GM12878 (cell line): ENCODE measurements around the gene ZC3H7B. TPM values are rescaled to one million over a fixed set of nuclear protein-coding genes. Genes with fewer than 3 reads are reported as not detected.

Experiments used
- ATAC-seq: fragments of 200-7000 bp; cut with Tn5 transposase; 3 replicates; pipeline ENCODE4 v1.9.1; 2020; ENCODE audit warnings: mild to moderate bottlenecking, moderate library complexity
- BruUV-seq: library from RNA; stranded (reverse); fragments of 400-500 nt; replicated peaks from 2 replicates; lab custom pipeline; 2021; lab: Mats Ljungman, UMichigan
- CTCF ChIA-PET: fragments of 300-600 bp; sonication (Branson Sonifier 250); formaldehyde crosslinking; extraction: SDS; loops from one replicate; lab custom pipeline; 2021; ENCODE audit warnings: inconsistent platforms; lab: Yijun Ruan, JAX
- POLR2A ChIA-PET: fragments of 350-600 bp; formaldehyde crosslinking; extraction: SDS; loops from one replicate; lab custom pipeline; 2021; ENCODE audit warnings: inconsistent platforms; lab: Charles Lee
- RAD21 ChIA-PET: fragments of 300-600 bp; sonication (Branson Sonifier 250); formaldehyde crosslinking; loops from one replicate; lab custom pipeline; 2023; ENCODE audit warnings: antibody characterized with exemption; ENCODE audit not compliant: unreplicated experiment; lab: Charles Lee
- SMC1A ChIA-PET: fragments of 300-600 bp; sonication (Branson Sonifier 250); formaldehyde crosslinking; loops from one replicate; lab custom pipeline; 2023; ENCODE audit not compliant: unreplicated experiment, uncharacterized antibody; lab: Charles Lee
- DNase-seq: peaks from one replicate; pipeline ENCODE4 v3.0.0-alpha.2; 2011; ENCODE audit warnings: low read depth, low spot score
- FAIRE-seq: peaks from 3 replicates; lab custom pipeline; 2011; peaks lifted over from hg19 to GRCh38; lab: Jason Lieb, UNC
- H2AFZ ChIP-seq: 2 replicates; pipeline ENCODE4 v1.6.0; 2011; ENCODE audit warnings: low read depth, low read length, control low read depth; ENCODE audit not compliant: control insufficient read depth
- H3K27ac ChIP-seq: 2 replicates; pipeline ENCODE4 v1.5.1; 2011; ENCODE audit warnings: control low read depth; ENCODE audit not compliant: control insufficient read depth, insufficient read depth
- H3K27me3 ChIP-seq, 2 experiments: replicated peaks in 1 of 2; 2 replicates each; pipeline versions ENCODE4 v1.6.0 to v1.6.1; 2011; ENCODE audit warnings: low read length in 1 of 2; ENCODE audit not compliant: control insufficient read depth in 2 of 2, insufficient read depth in 2 of 2
- H3K36me3 ChIP-seq, 2 experiments: 2 replicates each; pipeline ENCODE4 v1.5.1; 2011; ENCODE audit warnings: low read length in 1 of 2; ENCODE audit not compliant: control insufficient read depth in 2 of 2, insufficient read depth in 2 of 2
- H3K4me1 ChIP-seq: 2 replicates; pipeline ENCODE4 v1.6.1; 2011; ENCODE audit warnings: mild to moderate bottlenecking, low read length, moderate library complexity, mixed read lengths; ENCODE audit not compliant: control insufficient read depth, insufficient read depth
- H3K4me2 ChIP-seq: 2 replicates; pipeline ENCODE4 v1.6.0; 2011; ENCODE audit warnings: control low read depth; ENCODE audit not compliant: control insufficient read depth, insufficient read depth
- H3K4me3 ChIP-seq: fragments of 200-600 bp; sonication (generic); 2 replicates; pipeline ENCODE4 v1.5.1; 2016
- H3K79me2 ChIP-seq: 2 replicates; pipeline ENCODE4 v1.6.0; 2011; ENCODE audit warnings: low read length; ENCODE audit not compliant: control insufficient read depth, insufficient read depth
- H3K9ac ChIP-seq: 2 replicates; pipeline ENCODE4 v1.8.0; 2011; ENCODE audit warnings: low read length, control low read depth, mixed read lengths; ENCODE audit not compliant: control insufficient read depth, insufficient read depth
- H3K9me3 ChIP-seq: replicated peaks from 3 replicates; pipeline ENCODE4 v1.5.1; 2011; ENCODE audit warnings: mild to moderate bottlenecking, low read length; ENCODE audit not compliant: control insufficient read depth, insufficient read depth
- H4K20me1 ChIP-seq: 2 replicates; pipeline ENCODE4 v1.6.0; 2011; ENCODE audit not compliant: control insufficient read depth, insufficient read depth
- HDAC2 ChIP-seq: fragments of 200-600 bp; sonication (generic); IDR thresholded peaks from 2 replicates; pipeline ENCODE4 v1.6.1; 2017
- JUNB ChIP-seq: IDR thresholded peaks from 2 replicates; pipeline ENCODE4 v1.6.1; 2016; ENCODE audit warnings: antibody characterized with exemption, mild to moderate bottlenecking
- MEF2A ChIP-seq: IDR thresholded peaks from 2 replicates; pipeline ENCODE4 v1.6.1; 2011; ENCODE audit warnings: low read depth, mild to moderate bottlenecking, low read length, moderate library complexity; ENCODE audit not compliant: insufficient read depth
- POLR2AphosphoS5 ChIP-seq: IDR thresholded peaks from 2 replicates; pipeline ENCODE4 v1.6.1; 2011; ENCODE audit warnings: mild to moderate bottlenecking, low read length, inconsistent platforms
- RB1 ChIP-seq: fragments of 450-650 bp; formaldehyde crosslinking; IDR thresholded peaks from 2 replicates; pipeline ENCODE4 v1.6.1; 2017; ENCODE audit warnings: mild to moderate bottlenecking, borderline replicate concordance
- SIX5 ChIP-seq: IDR thresholded peaks from 2 replicates; pipeline ENCODE4 v1.6.1; 2011; ENCODE audit warnings: mild to moderate bottlenecking, low read depth, low read length, moderate library complexity; ENCODE audit not compliant: severe bottlenecking
- WGBS: methylation state at CpG from one replicate; pipeline ENCODE4 v1.1.6; 2016; ENCODE audit warnings: low lambda C conversion rate; ENCODE audit not compliant: insufficient replicate concordance, insufficient coverage; ENCODE audit errors: missing lambda C conversion rate; 5-methylcytosine and 5-hydroxymethylcytosine counted together
- in situ Hi-C: fragments of 300-500 bp; cut with MboI; formaldehyde crosslinking; loops from 9 replicates; pipeline ENCODE4 v1.14.3; 2018; ENCODE audit warnings: mixed read lengths
- intact Hi-C: fragments of 100-400 bp; cut with micrococcal nuclease; formaldehyde crosslinking; loops from one replicate; pipeline ENCODE4 v1.14.2; 2022; ENCODE audit not compliant: unreplicated experiment
- polyA plus RNA-seq, 11 experiments: library from polyadenylated mRNA; depleted of rRNA in 4 of 11; unstranded in 6 of 11; stranded (reverse) in 5 of 11; fragments of >200 nt; fragmentation: Nextera tagmentation in 4 of 11; fragmentation: Illumina TruSeq in 1 of 11; extraction: Ambion mirVana in 4 of 11; extraction: Trizol in 1 of 11; gene quantifications; 1 replicate in 1 of 11; 2 replicates in 10 of 11; pipeline versions ENCODE4 v1.2.1 to v1.2.3, GENCODE V29; 2011 to 2016; ENCODE audit warnings: inconsistent platforms in 2 of 11, missing spikeins in 2 of 11, low read depth in 1 of 11
- total RNA-seq, 4 experiments: library from RNA; depleted of rRNA in 3 of 4; stranded (reverse); fragments of >200 nt in 3 of 4; fragmentation: Illumina TruSeq in 1 of 4; extraction: Trizol in 1 of 4; gene quantifications; 2 replicates each; pipeline versions ENCODE4 v1.2.1 to v1.2.3, GENCODE V29; 2013 to 2021
- TF ChIP-seq, protein P1 (sequence below): fragments of 450-650 bp; conservative IDR thresholded peaks from 2 replicates; pipeline ENCODE4 v1.6.1; 2017; ENCODE audit warnings: mild to moderate bottlenecking, moderate library complexity
- TF ChIP-seq, protein P2 (sequence below): fragments of 450-650 bp; IDR thresholded peaks from 2 replicates; pipeline ENCODE4 v1.6.1; 2017; ENCODE audit warnings: antibody characterized with exemption, mild to moderate bottlenecking, moderate library complexity

ZC3H7B gene
- total and polyA plus RNA-seq, 10 of the 15 experiments (the other 5 are each of a cell fraction or from before 2014, with no cell fraction given) = 0.26 to 52.3 (median 22.4) TPM

GRCh38 chr22:41256254-41257253 lies 44.8 kb upstream of the ZC3H7B start:
- WGBS = 96% methylated on average over 20 of the region's 20 CpGs
- Histone ChIP-seq H3K4me2 (no peak overlapping the region), H3K36me3 (peaks cover 13 to 51% of the 10 kb centered on the region in 2 experiments), H3K9ac (no peak overlapping the region), H3K27me3 (no peaks in the 10 kb centered on the region), H4K20me1 (no peaks in the 10 kb centered on the region), H3K79me2 (no peaks in the 10 kb centered on the region), H2AFZ (no peak overlapping the region), H3K4me3 (no peak overlapping the region), H3K4me1 (no peaks in the 10 kb centered on the region), H3K27ac (no peak overlapping the region), H3K9me3 (no peaks in the 10 kb centered on the region)
- ChIA-PET POLR2A (no interaction called here), SMC1A (interaction anchor here (1.0 kb wide), 1 partner anchor 16 kb away, joined by 3 read pairs; the partner anchor contains the start of gene CHADL), RAD21 (no interaction called here), CTCF (no interaction called here)
- TF ChIP-seq JUNB = no peak
- no peak for TF ChIP-seq MEF2A
- TF ChIP-seq SIX5 = no peak
- TF ChIP-seq HDAC2 = no peak
- TF ChIP-seq, protein P1, sequence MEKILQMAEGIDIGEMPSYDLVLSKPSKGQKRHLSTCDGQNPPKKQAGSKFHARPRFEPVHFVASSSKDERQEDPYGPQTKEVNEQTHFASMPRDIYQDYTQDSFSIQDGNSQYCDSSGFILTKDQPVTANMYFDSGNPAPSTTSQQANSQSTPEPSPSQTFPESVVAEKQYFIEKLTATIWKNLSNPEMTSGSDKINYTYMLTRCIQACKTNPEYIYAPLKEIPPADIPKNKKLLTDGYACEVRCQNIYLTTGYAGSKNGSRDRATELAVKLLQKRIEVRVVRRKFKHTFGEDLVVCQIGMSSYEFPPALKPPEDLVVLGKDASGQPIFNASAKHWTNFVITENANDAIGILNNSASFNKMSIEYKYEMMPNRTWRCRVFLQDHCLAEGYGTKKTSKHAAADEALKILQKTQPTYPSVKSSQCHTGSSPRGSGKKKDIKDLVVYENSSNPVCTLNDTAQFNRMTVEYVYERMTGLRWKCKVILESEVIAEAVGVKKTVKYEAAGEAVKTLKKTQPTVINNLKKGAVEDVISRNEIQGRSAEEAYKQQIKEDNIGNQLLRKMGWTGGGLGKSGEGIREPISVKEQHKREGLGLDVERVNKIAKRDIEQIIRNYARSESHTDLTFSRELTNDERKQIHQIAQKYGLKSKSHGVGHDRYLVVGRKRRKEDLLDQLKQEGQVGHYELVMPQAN = no peak
- no peak for TF ChIP-seq POLR2AphosphoS5
- TF ChIP-seq, protein P2, sequence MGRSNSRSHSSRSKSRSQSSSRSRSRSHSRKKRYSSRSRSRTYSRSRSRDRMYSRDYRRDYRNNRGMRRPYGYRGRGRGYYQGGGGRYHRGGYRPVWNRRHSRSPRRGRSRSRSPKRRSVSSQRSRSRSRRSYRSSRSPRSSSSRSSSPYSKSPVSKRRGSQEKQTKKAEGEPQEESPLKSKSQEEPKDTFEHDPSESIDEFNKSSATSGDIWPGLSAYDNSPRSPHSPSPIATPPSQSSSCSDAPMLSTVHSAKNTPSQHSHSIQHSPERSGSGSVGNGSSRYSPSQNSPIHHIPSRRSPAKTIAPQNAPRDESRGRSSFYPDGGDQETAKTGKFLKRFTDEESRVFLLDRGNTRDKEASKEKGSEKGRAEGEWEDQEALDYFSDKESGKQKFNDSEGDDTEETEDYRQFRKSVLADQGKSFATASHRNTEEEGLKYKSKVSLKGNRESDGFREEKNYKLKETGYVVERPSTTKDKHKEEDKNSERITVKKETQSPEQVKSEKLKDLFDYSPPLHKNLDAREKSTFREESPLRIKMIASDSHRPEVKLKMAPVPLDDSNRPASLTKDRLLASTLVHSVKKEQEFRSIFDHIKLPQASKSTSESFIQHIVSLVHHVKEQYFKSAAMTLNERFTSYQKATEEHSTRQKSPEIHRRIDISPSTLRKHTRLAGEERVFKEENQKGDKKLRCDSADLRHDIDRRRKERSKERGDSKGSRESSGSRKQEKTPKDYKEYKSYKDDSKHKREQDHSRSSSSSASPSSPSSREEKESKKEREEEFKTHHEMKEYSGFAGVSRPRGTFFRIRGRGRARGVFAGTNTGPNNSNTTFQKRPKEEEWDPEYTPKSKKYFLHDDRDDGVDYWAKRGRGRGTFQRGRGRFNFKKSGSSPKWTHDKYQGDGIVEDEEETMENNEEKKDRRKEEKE = no peak
- TF ChIP-seq RB1 = no peak
- FAIRE-seq (no peak), ATAC-seq (no peak), DNase-seq (no peak)
- in situ Hi-C loops = no loop called here
- intact Hi-C loops = no loop called here
- no TSS peak for BruUV-seq
